Chondrocyte (in vitro differentiated cells): ENCODE data around the gene CD14. TPM values are rescaled to one million over a fixed set of nuclear protein-coding genes. Genes with fewer than 3 reads are reported as not detected.

Experiments
- DNase-seq: peaks from one replicate; pipeline ENCODE4 v3.0.0; 2021; ENCODE audit warnings: mixed read lengths, low spot score
- H3K27ac Mint-ChIP-seq: one replicate; pipeline ENCODE4 v1.8.0; 2021; ENCODE audit warnings: mild to moderate bottlenecking, moderate library complexity, mixed read lengths; ENCODE audit not compliant: unreplicated experiment
- H3K27me3 Mint-ChIP-seq: 2 replicates; pipeline ENCODE4 v1.8.0; 2021; ENCODE audit warnings: low read depth, mixed read lengths
- H3K36me3 Mint-ChIP-seq: 2 replicates; pipeline ENCODE4 v1.8.0; 2021; ENCODE audit warnings: low read depth, mixed read lengths
- H3K4me1 Mint-ChIP-seq: 2 replicates; pipeline ENCODE4 v1.8.0; 2021; ENCODE audit warnings: low read depth, mild to moderate bottlenecking, mixed read lengths
- H3K4me3 Mint-ChIP-seq: one replicate; pipeline ENCODE4 v1.8.0; 2021; ENCODE audit warnings: mild to moderate bottlenecking, moderate library complexity, mixed read lengths; ENCODE audit not compliant: unreplicated experiment
- H3K9me3 Mint-ChIP-seq: 2 replicates; pipeline ENCODE4 v1.8.0; 2021; ENCODE audit warnings: low read depth, mixed read lengths
- microRNA-seq: library from miRNA; unstranded; fragments of <30 nt; microRNA quantifications from one replicate; pipeline ENCODE4 v1.2.0, GENCODE V29; 2020; ENCODE audit warnings: borderline number of aligned reads
- total RNA-seq: library from RNA; stranded (reverse); gene quantifications from 3 replicates; pipeline ENCODE4 v1.2.1, GENCODE V29; 2021
- TF ChIP-seq, protein P1 (sequence below): fragments of 200-600 bp; sonication (generic); IDR thresholded peaks from 2 replicates; pipeline ENCODE4 v1.5.0; 2021; ENCODE audit warnings: antibody characterized with exemption, mild to moderate bottlenecking, moderate library complexity

The CD14 gene
- total RNA-seq, 1 donor from 2014 or later, result not detected

DNA sequence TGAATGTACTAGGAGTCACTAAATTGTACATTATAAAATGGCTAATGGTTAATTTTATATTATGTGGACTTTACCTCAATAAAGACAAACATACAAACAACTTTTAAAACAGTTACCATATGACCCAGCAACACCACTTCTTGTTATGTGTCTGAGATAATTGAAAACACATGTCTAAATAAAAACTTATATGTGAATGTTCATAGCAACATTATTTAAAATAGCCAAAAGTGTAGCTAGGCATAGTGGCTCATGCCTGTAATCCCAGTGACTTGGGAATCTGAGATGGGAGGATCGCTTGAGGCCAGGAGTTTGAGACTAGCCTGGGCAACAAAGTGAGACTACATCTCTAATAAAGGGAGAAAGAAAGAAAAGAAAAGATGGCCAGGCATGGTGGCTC lies 45.5 kb downstream of the CD14 start:
- H3K4me3 Mint-ChIP-seq, result no peak overlapping the region
- no peak for DNase-seq
- H3K4me1 Mint-ChIP-seq, result peaks cover 25% of the 10 kb centered on the region
- TF ChIP-seq, protein P1, sequence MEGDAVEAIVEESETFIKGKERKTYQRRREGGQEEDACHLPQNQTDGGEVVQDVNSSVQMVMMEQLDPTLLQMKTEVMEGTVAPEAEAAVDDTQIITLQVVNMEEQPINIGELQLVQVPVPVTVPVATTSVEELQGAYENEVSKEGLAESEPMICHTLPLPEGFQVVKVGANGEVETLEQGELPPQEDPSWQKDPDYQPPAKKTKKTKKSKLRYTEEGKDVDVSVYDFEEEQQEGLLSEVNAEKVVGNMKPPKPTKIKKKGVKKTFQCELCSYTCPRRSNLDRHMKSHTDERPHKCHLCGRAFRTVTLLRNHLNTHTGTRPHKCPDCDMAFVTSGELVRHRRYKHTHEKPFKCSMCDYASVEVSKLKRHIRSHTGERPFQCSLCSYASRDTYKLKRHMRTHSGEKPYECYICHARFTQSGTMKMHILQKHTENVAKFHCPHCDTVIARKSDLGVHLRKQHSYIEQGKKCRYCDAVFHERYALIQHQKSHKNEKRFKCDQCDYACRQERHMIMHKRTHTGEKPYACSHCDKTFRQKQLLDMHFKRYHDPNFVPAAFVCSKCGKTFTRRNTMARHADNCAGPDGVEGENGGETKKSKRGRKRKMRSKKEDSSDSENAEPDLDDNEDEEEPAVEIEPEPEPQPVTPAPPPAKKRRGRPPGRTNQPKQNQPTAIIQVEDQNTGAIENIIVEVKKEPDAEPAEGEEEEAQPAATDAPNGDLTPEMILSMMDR, result no peak
- H3K27ac Mint-ChIP-seq, result no peak overlapping the region
- peaks cover 15% of the 10 kb centered on the region for H3K9me3 Mint-ChIP-seq
- H3K36me3 Mint-ChIP-seq, result peaks cover 2% of the 10 kb centered on the region
- H3K27me3 Mint-ChIP-seq, result no peaks in the 10 kb centered on the region

Small RNAs within 50 kb of the gene (microRNA-seq; reads per million reads assigned to microRNA genes)
- gene MIR3655, result not detected

Other genes starting within 250 kb of the CD14 start
- gene ANKHD1, start 231.3 kb downstream of the CD14 start, total RNA-seq, result 61.4 to 79.8 TPM (median 67.7 TPM) in 3 replicates
- gene EIF4EBP3, start 85.5 kb downstream of the CD14 start, total RNA-seq, result 5.6 to 6.2 TPM (median 6.0 TPM) in 3 replicates
- 46.5 to 50.4 TPM (median 50.3 TPM) in 3 replicates for gene SRA1, start 75.7 kb downstream of the CD14 start, total RNA-seq
- 39.0 to 47.0 TPM (median 42.3 TPM) in 3 replicates for gene APBB3, start 68.6 kb downstream of the CD14 start, total RNA-seq
- gene SLC35A4, start 68.3 kb downstream of the CD14 start, total RNA-seq, result 74.3 to 99.4 TPM (median 79.2 TPM) in 3 replicates
- gene TMCO6, start 6.3 kb upstream of the CD14 start, total RNA-seq, result 4.9 to 7.4 TPM (median 6.6 TPM) in 3 replicates
- gene NDUFA2, start 14.5 kb upstream of the CD14 start, total RNA-seq, result 41.2 to 50.5 TPM (median 43.4 TPM) in 3 replicates
- gene IK, start 14.7 kb upstream of the CD14 start, total RNA-seq, result 56.6 to 81.4 TPM (median 59.7 TPM) in 3 replicates
- 24.5 to 31.4 TPM (median 24.6 TPM) in 3 replicates for gene WDR55, start 31.7 kb upstream of the CD14 start, total RNA-seq
- 1.3 to 1.5 TPM (median 1.3 TPM) in 3 replicates for gene DND1, start 40.4 kb upstream of the CD14 start, total RNA-seq
- 62.9 to 83.4 TPM (median 67.5 TPM) in 3 replicates for gene HARS1, start 58.2 kb upstream of the CD14 start, total RNA-seq
- gene HARS2, start 58.3 kb upstream of the CD14 start, total RNA-seq, result 22.8 to 27.4 TPM (median 22.8 TPM) in 3 replicates
- gene ZMAT2, start 67.3 kb upstream of the CD14 start, total RNA-seq, result 37.0 to 50.3 TPM (median 39.2 TPM) in 3 replicates
- not detected in 3 replicates for gene PCDHA1, start 153.0 kb upstream of the CD14 start, total RNA-seq
- gene PCDHA2, start 161.7 kb upstream of the CD14 start, total RNA-seq, result 0.75 to 1.2 TPM (median 0.77 TPM) in 3 replicates
- 0.19 to 0.28 TPM (median 0.20 TPM) in 3 replicates for gene PCDHA3, start 167.9 kb upstream of the CD14 start, total RNA-seq
- 7.1 to 11.1 TPM (median 8.3 TPM) in 3 replicates for gene PCDHA4, start 173.9 kb upstream of the CD14 start, total RNA-seq
- 0.32 to 0.99 TPM (median 0.62 TPM) in 3 replicates for gene PCDHA5, start 188.4 kb upstream of the CD14 start, total RNA-seq
- gene PCDHA6, start 194.8 kb upstream of the CD14 start, total RNA-seq, result 20.5 to 23.5 TPM (median 20.6 TPM) in 3 replicates
- gene PCDHA7, start 201.1 kb upstream of the CD14 start, total RNA-seq, result 1.4 to 1.9 TPM (median 1.5 TPM) in 3 replicates
- 0.97 to 2.4 TPM (median 1.1 TPM) in 3 replicates for gene PCDHA8, start 208.0 kb upstream of the CD14 start, total RNA-seq
- gene PCDHA9, start 215.2 kb upstream of the CD14 start, total RNA-seq, result 1.2 to 2.0 TPM (median 1.3 TPM) in 3 replicates
- 6.7 to 21.2 TPM (median 20.5 TPM) in 3 replicates for gene PCDHA10, start 222.7 kb upstream of the CD14 start, total RNA-seq
- gene PCDHA11, start 235.8 kb upstream of the CD14 start, total RNA-seq, result 6.0 to 10.7 TPM (median 6.1 TPM) in 3 replicates
- gene PCDHA12, start 242.1 kb upstream of the CD14 start, total RNA-seq, result 15.9 to 23.6 TPM (median 23.0 TPM) in 3 replicates
- gene PCDHA13, start 248.9 kb upstream of the CD14 start, total RNA-seq, result 1.1 to 2.0 TPM (median 1.3 TPM) in 3 replicates